Esophagus muscularis mucosa (tissue), 4 donors: ENCODE results near the gene OR6S1.

Experiments
- EP300 ChIP-seq: sonication (generic); formaldehyde crosslinking; IDR thresholded peaks from one replicate; pipeline ENCODE4 v1.6.1; 2017; ENCODE audit warnings: antibody characterized with exemption
- POLR2AphosphoS5 ChIP-seq, 2 donors: sonication (generic); formaldehyde crosslinking; IDR thresholded peaks; one replicate each; pipeline ENCODE4 v1.6.1; 2017; ENCODE audit warnings: antibody characterized with exemption in 2 of 2
- TF ChIP-seq, protein P1 (sequence below), 3 experiments: fragments of 200-600 bp in 2 of 3; fragments of 450-650 bp in 1 of 3; sonication (generic) in 2 of 3; IDR thresholded peaks; one replicate each; pipeline ENCODE4 v1.5.1; 2017 to 2019; ENCODE audit warnings: antibody characterized with exemption in 3 of 3, mild to moderate bottlenecking in 2 of 3, moderate library complexity in 1 of 3

DNA sequence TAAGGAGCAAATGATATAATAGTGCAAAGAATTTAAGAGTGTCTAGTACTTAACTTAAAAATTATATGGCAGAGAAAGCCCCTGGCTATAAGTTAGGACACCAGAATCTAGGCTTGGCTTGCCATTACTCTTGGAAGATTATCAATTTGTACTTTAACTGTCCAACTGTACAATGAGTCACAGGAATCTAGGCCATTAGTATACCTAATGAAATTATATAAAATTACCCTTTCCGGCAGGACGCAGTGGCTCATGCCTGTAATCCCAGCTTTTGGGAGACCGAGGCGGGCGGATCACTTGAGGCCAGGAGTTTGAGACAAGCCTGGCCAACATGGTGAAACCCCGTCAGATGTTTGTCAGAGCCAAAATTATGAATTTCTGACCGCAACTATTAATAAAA lies 691 bp upstream of the OR6S1 start:
- TF ChIP-seq, protein P1, sequence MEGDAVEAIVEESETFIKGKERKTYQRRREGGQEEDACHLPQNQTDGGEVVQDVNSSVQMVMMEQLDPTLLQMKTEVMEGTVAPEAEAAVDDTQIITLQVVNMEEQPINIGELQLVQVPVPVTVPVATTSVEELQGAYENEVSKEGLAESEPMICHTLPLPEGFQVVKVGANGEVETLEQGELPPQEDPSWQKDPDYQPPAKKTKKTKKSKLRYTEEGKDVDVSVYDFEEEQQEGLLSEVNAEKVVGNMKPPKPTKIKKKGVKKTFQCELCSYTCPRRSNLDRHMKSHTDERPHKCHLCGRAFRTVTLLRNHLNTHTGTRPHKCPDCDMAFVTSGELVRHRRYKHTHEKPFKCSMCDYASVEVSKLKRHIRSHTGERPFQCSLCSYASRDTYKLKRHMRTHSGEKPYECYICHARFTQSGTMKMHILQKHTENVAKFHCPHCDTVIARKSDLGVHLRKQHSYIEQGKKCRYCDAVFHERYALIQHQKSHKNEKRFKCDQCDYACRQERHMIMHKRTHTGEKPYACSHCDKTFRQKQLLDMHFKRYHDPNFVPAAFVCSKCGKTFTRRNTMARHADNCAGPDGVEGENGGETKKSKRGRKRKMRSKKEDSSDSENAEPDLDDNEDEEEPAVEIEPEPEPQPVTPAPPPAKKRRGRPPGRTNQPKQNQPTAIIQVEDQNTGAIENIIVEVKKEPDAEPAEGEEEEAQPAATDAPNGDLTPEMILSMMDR (IDR thresholded peaks at IDR 0.05): no peak
- TF ChIP-seq EP300: no peak
- no peak for TF ChIP-seq POLR2AphosphoS5 (IDR thresholded peaks at IDR 0.05)
